ENCODE measurements around the gene CD27.
"Not testable (repeated sequence)": the region's sequence is repeated elsewhere in the genome, so short reads cannot be mapped to it uniquely, and the experiment has no call there.

The CD27 gene

DNA sequence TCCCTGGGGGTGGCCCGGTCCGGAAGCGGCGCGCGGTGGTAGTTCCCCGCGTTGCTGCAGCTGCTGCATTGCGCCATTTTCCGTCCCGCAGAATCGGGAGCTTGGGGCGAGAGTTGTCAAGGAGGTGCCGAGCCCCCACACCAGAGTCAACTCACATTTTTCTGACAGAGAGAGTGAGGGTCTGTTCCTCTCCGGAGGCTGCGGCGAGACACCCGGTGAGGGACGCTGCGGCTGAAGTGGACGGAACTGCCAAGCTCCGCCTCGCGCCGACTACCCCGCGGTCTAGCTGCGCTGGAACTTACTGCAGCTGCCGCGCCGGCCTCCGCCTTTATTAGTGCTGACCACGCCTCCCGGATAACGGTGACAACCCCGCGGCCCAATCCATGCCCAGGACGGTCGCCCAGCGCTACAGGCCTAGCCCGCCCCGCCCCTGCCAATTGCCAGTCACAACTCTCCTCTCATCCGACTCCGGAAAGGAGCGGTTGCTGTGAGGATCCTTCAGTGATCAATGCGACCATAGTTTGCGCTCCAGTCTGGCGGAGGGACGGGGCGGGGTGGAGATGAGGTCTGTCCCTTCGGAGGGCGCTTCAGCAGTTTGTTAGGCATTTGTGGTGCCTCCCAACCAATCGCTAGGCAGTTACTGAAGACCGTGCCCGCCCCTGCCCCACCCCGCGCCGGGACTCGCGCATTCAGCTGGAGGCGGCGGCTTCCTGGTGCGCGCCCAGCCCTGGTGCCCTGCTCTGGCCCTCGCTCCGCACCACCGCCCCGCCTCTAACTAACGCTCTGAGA lies 25.8 kb downstream of the CD27 start, which contains the start of gene VAMP1:
Gene VAMP1 (minus strand): TSS at position 303 of the 789 bp plus-strand sequence. CDS start 146 bp downstream, at position 157.
- peak; percentile 96 for DNase-seq
- peak within 1 kb of the TSS; percentile 87 for H3K27ac Mint-ChIP-seq
- H3K4me1 Mint-ChIP-seq: peaks cover 43 to 58% of the 10 kb centered on the region in 2 donors
- peaks cover 0 to 3% of the 10 kb centered on the region in 2 donors for H3K27me3 Mint-ChIP-seq
- H3K4me3 Mint-ChIP-seq: peak within 1 kb of the TSS; percentile 83 to 86
- H3K9me3 Mint-ChIP-seq: peaks cover 0 to 4% of the 10 kb centered on the region in 2 donors
- ATAC-seq (replicated peaks): peak; percentile 93
- peaks cover 24 to 32% of the 10 kb centered on the region in 2 donors for H3K36me3 Mint-ChIP-seq

DNA sequence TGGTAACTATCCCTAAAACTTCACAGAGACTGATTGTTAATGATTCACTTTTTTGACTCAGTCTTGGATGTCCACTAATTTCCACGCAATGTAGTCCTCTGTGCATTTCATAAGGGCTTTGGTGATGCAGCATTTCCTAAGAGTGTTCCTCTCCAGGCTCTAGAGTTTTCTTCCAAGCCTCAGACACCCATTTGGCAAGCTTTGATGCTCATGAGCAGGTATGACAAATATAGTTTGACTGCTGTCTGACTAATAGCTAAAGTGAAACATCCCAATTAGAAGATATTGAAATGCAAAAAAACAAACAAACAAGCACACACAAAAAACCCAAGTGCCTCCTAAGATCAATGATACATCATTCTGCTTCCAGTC lies 27.2 kb downstream of the CD27 start:
- ATAC-seq (replicated peaks) (no peak), DNase-seq (no peak)
- Mint-ChIP-seq H3K4me1 (peaks cover 31 to 44% of the 10 kb centered on the region in 2 donors), H3K27ac (no peak overlapping the region), H3K4me3 (no peak overlapping the region), H3K36me3 (peaks cover 11 to 21% of the 10 kb centered on the region in 2 donors), H3K9me3 (peaks cover 0 to 1% of the 10 kb centered on the region in 2 donors), H3K27me3 (peaks cover 0 to 5% of the 10 kb centered on the region in 2 donors)

DNA sequence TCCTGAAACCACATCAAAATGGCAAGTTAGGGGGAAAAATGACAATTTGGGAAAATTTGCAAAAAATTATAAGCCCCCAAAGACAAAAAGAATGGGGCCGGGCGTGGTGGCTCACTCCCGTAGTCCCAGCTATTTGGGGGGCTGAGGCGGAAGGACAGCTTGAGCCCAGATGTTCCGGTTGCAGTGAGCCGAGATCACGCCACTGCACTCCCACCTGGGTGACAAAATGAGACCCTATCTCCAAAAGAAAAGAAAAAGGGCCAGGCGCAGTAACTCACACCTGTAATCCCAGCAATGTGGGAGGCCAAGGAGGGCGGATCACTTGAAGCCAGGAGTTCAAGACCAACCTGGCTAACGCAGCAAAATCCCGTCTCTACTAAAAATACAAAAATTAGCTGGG lies 27.7 kb downstream of the CD27 start:
- Mint-ChIP-seq H3K4me3 (no peak overlapping the region), H3K36me3 (peaks cover 7 to 17% of the 10 kb centered on the region in 2 donors), H3K27me3 (peaks cover 0 to 5% of the 10 kb centered on the region in 2 donors), H3K4me1 (peaks cover 30 to 39% of the 10 kb centered on the region in 2 donors), H3K9me3 (no peaks in the 10 kb centered on the region), H3K27ac (no peak overlapping the region)
- ATAC-seq (replicated peaks) (no peak), DNase-seq (no peak)

DNA sequence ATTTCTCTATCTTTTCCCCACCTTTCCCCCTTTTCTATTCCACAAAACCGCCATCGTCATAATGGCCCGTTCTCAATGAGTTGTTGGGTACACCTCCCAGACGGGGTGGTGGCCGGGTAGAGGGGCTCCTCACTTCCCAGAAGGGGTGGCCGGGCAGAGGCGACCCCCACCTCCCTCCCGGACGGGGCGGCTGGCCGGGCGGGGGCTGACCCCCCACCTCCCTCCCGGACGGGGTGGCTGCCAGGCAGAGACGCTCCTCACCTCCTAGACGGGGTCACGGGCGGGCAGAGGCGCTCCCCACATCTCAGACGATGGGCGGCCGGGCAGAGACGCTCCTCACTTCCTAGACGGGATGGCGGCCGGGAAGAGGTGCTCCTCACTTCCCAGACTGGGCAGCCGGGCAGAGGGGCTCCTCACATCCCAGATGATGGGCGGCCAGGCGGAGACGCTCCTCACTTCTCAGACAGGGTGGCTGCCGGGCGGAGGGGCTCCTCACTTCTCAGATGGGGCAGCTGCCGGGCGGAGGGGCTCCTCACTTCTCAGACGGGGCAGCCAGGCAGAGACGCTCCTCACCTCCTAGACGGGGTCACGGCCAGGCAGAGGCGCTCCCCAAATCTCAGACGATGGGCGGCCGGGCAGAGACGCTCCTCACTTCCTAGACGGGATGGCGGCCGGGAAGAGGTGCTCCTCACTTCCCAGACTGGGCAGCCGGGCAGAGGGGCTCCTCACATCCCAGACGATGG lies 30.6 kb downstream of the CD27 start:
- not testable (repeated sequence) for H3K9me3 Mint-ChIP-seq; H3K4me3 Mint-ChIP-seq; ATAC-seq (replicated peaks); H3K27ac Mint-ChIP-seq; DNase-seq; H3K36me3 Mint-ChIP-seq; H3K27me3 Mint-ChIP-seq
- H3K4me1 Mint-ChIP-seq: peaks cover 9 to 15% of the 10 kb centered on the region in 2 donors

DNA sequence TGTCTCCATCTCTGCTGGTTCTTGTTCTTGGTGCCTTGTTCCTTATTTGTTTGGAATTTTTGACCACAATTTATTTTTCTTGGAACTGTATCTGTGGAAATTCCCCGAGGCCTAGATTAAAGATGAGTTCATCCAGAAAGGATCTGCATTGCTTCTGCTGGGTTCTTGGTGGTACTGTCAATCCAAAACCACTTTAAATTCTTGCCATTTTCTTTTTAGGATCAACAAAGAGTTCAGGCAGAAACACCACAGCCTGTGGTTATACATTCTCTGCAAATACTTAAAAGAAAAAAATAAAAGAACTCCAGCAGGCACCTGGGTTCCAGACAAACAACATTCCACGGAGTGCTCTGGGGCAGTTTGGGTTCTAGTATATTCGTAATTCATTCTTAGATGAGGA lies 31.7 kb downstream of the CD27 start:
- ATAC-seq (replicated peaks): no peak

DNA sequence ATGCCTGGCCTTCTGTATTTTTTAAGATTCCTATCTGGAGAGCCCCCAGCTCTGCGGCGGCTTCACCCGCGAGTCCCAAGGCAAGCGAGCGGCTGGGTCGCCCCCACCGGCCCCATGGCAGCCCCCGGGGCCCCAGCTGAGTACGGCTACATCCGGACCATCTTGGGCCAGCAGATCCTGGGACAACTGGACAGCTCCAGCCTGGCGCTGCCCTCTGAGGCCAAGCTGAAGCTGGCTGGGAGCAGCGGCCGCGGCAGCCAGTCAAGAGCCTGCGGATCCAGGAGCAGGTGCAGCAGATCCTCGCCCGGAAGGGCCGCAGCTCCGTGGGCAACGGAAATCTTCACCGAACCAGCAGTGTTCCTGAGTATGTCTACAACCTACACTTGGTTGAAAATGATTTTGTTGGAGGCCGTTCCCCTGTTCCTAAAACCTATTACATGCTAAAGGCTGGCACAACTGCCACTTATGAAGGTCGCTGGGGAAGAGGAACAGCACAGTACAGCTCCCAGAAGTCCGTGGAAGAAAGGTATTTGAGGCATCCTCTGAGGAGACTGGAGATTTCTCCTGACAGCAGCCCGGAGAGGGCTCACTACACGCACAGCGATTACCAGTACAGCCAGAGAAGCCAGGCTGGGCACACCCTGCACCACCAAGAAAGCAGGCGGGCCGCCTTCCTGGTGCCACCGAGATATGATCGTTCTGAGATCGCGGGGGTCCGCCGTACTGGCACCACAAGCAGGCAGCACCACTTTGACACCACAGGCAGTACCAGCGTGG lies 33.0 kb downstream of the CD27 start:
- DNase-seq; H3K27ac Mint-ChIP-seq; H3K4me1 Mint-ChIP-seq; H3K27me3 Mint-ChIP-seq; ATAC-seq (replicated peaks); H3K9me3 Mint-ChIP-seq; H3K4me3 Mint-ChIP-seq; H3K36me3 Mint-ChIP-seq: not testable (repeated sequence)

More for the DNA sequence above, 31.7 kb downstream of the CD27 start:
- peaks cover 4 to 8% of the 10 kb centered on the region in 2 donors for H3K4me1 Mint-ChIP-seq
- H3K27ac Mint-ChIP-seq: no peak overlapping the region
- no peaks in the 10 kb centered on the region for H3K9me3 Mint-ChIP-seq
- no peak overlapping the region for H3K4me3 Mint-ChIP-seq
- DNase-seq: no peak
- peaks cover 0 to 4% of the 10 kb centered on the region in 2 donors for H3K36me3 Mint-ChIP-seq
- H3K27me3 Mint-ChIP-seq: peaks cover 3 to 10% of the 10 kb centered on the region in 2 donors

DNA sequence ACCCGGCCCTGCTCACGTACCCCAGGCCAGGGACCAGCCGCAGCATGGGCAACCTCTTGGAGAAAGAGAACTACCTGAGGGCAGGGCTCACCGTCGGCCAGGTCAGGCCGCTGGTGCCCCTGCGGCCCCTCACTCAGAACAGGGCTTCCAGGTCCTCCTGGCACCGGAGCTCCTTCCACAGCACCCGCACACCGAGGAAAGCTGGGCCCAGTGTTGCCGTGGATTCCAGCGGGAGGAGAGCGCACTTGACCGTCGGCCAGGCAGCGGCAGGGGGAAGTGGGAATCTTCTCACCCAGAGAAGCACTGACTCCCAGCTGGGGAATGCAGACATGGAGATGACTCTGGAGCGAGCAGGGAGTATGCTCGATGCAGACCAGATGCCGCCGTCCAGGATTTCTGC lies 33.7 kb downstream of the CD27 start:
- Mint-ChIP-seq H3K9me3 (no peaks in the 10 kb centered on the region), H3K36me3 (peaks cover 0 to 4% of the 10 kb centered on the region in 2 donors), H3K4me3 (no peak overlapping the region), H3K27me3 (peaks cover 5 to 10% of the 10 kb centered on the region in 2 donors), H3K27ac (no peak overlapping the region), H3K4me1 (no peaks in the 10 kb centered on the region)
- ATAC-seq (replicated peaks) (no peak), DNase-seq (no peak)

DNA sequence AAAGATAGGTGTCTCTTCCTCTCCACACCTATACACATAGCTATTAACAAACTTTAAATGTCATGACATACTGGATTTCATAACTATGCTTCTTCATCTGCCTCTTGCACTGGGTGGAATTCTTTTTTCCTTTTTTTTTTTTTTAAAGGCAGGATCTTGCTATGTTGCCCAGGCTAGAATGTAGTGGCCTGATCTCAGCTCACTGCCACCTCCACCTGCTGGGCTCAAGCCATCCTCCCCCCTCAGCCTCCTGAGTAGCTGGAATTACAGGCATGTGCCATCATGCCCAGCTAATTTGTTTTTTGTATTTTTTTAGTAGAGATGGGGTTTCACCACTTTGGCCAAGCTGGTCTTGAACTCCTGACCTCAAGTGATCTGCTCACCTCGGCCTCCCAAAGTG lies 43.5 kb downstream of the CD27 start:
- H3K27me3 Mint-ChIP-seq: peaks cover 5% of the 10 kb centered on the region in 2 donors
- H3K4me1 Mint-ChIP-seq: peaks cover 2 to 9% of the 10 kb centered on the region in 2 donors
- H3K36me3 Mint-ChIP-seq: peaks cover 6 to 12% of the 10 kb centered on the region in 2 donors
- H3K27ac Mint-ChIP-seq: no peak overlapping the region
- H3K9me3 Mint-ChIP-seq: no peaks in the 10 kb centered on the region
- ATAC-seq (replicated peaks): no peak
- H3K4me3 Mint-ChIP-seq: no peak overlapping the region
- DNase-seq: no peak

DNA sequence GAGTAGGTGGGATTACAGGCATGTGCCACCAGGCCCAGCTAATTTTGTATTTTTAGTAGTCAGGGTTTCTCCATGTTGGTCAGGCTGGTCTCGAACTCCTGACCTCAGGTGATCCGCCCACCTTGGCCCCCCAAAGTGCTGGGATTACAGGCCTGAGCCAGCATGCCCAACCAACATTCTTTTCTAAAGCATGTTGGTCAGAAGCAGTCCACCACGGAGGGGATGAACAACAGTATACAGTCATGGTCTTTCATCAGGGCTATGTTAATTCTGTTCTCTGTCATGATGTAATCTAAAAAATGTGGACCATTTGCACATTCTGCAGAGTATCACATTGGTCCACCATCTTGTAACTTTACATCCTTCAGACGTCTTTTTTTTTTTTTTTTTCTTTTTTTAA lies 44.7 kb downstream of the CD27 start:
- no peak overlapping the region for H3K27ac Mint-ChIP-seq
- peaks cover 6 to 12% of the 10 kb centered on the region in 2 donors for H3K36me3 Mint-ChIP-seq
- ATAC-seq (replicated peaks): no peak
- peaks cover 2 to 11% of the 10 kb centered on the region in 2 donors for H3K4me1 Mint-ChIP-seq
- peaks cover 0 to 5% of the 10 kb centered on the region in 2 donors for H3K27me3 Mint-ChIP-seq
- no peak for DNase-seq
- H3K4me3 Mint-ChIP-seq: no peak overlapping the region
- no peaks in the 10 kb centered on the region for H3K9me3 Mint-ChIP-seq

DNA sequence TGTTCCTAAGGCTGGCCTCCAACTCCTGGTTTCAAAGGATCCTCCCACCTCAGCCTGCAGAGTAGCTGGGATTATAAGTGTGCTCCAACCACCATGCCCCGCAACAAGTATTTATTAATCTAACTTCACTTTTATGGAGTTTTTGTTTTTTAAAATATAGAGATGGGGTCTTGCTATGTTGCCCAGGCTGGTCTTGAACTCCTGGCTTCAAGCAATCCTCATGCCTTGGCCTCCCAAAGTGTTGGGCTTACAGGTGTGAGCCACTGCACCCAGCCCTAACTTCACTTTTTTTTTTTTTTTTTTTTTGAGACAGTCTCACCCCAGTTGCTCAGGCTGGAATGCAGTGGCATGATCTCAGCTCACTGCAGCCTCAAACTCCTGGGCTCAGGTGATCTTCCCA lies 45.9 kb downstream of the CD27 start:
- DNase-seq; H3K27me3 Mint-ChIP-seq; ATAC-seq (replicated peaks); H3K4me3 Mint-ChIP-seq; H3K9me3 Mint-ChIP-seq; H3K27ac Mint-ChIP-seq: not testable (repeated sequence)
- H3K4me1 Mint-ChIP-seq: peaks cover 7 to 22% of the 10 kb centered on the region in 2 donors
- H3K36me3 Mint-ChIP-seq: peaks cover 6 to 16% of the 10 kb centered on the region in 2 donors

DNA sequence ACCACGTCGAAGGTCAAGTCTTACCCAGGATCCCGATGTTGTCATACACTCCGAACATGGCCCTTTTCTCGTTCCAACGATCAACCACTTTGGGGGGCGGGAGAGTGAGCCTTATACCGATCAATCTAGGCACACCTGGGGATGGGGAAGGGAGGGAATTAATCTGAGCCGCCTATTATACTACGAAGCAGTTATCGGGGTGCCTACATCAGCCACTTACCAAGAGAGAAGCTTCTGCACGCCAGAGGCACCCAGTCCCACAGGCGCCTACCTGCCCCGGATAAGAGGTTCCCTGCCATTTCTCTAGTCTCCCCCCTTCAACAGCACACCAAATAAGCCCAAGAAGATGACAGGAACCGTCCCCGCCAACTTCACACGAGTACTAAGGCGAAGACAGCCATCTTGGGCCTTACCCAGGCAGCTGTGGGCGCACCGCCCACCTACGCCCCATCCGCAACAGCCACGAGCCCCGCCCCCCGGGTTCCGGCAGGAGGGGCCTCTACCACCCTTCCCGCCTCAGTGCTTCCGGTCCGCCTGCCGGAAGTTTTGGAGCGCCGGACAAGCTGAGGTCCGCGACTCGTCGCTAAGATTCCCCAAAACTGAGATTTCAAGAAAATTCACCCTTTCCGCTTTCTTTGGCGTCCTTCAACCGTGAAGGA lies 48.2 kb downstream of the CD27 start, which contains the start of gene MRPL51:
Gene MRPL51 (minus strand): TSS at position 425 of the 659 bp plus-strand sequence. CDS start 126 bp downstream, at position 299.
- H3K4me1 Mint-ChIP-seq: peaks cover 9 to 22% of the 10 kb centered on the region in 2 donors
- ATAC-seq (replicated peaks): peak; percentile 82 to 87

DNA sequence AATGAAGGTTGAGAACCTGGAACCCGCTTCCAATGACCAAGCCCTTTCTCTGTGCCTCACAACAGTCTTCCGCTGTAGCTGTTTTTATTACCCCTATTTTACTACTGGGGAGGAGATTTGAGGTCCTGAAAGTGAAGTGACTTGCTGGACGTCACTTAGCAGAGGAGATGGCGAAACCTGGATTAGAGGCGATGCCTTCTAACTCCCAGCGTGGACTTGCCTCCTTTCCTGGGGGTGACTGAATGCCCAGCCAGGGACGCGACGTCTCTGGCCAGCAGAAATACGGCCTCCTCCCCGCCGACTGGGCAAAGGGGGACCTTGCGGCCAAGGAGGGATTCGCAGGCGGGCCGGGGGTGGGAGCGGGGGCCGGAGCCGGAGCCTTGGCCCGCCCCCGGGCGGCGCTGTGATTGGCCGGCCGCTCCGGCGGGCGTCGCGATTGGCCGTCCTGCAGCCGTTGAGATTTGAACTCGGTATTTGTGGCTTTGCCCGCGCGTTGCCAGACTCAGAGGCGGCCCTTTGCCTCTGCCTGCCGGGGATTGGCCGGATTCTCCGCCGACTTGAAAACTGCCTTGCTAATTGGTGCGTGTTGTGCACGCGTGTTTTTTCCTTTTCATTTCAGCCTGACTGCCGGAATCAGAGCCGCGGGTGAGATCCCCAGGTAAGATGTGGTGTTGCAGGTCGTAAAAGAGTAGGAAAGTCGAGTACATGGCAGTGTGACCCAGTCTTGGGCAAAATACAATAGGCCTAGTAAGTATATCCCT lies 48.9 kb downstream of the CD27 start, which contains the start of gene NCAPD2:
Gene NCAPD2 (plus strand): TSS at position 606 of the 761 bp plus-strand sequence. CDS start 997 bp downstream, outside the sequence.
- DNase-seq: peak; percentile 95
- Mint-ChIP-seq H3K36me3 (peaks cover 14 to 24% of the 10 kb centered on the region in 2 donors), H3K4me1 (peaks cover 9 to 22% of the 10 kb centered on the region in 2 donors), H3K4me3 (peak within 1 kb of the TSS; percentile 88 to 97), H3K27ac (peak within 1 kb of the TSS; percentile 95), H3K27me3 (no peaks in the 10 kb centered on the region), H3K9me3 (no peaks in the 10 kb centered on the region)
- peak; percentile 89 to 91 for ATAC-seq (replicated peaks)

More for the DNA sequence above, 48.2 kb downstream of the CD27 start, which contains the start of gene MRPL51:
- peak within 1 kb of the TSS; percentile 95 for H3K27ac Mint-ChIP-seq
- DNase-seq: peak; percentile 84
- H3K27me3 Mint-ChIP-seq: peaks cover 0 to 2% of the 10 kb centered on the region in 2 donors
- H3K4me3 Mint-ChIP-seq: peak within 1 kb of the TSS; percentile 88 to 97
- peaks cover 14 to 24% of the 10 kb centered on the region in 2 donors for H3K36me3 Mint-ChIP-seq
- H3K9me3 Mint-ChIP-seq: no peaks in the 10 kb centered on the region

All from stimulated activated naive B cell treated with anti-CD40 and anti-IgM and Interleukin-4, amounts not matched to agents 10 μg/mL and 1 μg/mL and 100 μg/mL, for 72 hours (primary cell).